Stimulated activated CD4-positive, alpha-beta T cell treated with anti-CD3 and anti-CD28 coated beads, TNF-alpha, amount 100 ng/mL, for 48 hours (primary cell): ENCODE results near the gene ZNF280C.
"Not testable (repeated sequence)": the region's sequence is repeated elsewhere in the genome, so short reads cannot be mapped to it uniquely, and the experiment has no call there.

Experiments used
- DNase-seq, 3 donors: peaks; one replicate each; pipeline ENCODE4 v3.0.0-alpha.2; 2020; ENCODE audit warnings: low read depth in 3 of 3

Gene ZNF280C

GRCh38 chrX:130261296-130261893 lies 7.3 kb downstream of the ZNF280C start:
- no peak for DNase-seq

DNA sequence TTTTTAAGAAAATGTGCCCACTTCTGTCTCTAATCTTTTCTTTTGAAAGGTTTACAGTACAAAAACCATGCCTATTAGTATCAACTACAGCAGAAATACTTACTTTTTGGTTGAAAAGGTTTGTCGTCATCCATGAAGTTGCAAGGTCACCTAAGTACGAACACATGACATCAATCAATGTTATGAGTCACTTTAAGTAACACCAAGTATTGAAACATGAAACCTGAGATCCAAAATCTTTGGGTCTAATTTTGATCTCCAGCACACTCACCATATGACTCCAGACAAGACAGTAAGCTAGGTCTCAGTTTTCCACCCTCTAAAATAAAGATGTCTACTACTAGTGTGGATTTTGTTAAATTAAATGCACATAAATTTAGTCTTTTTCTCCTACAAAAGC lies 8.4 kb downstream of the ZNF280C start:
- DNase-seq, result no peak

- DNase-seq, result no peak
Observed at GRCh38 chrX:130253916-130254315, 14.8 kb downstream of the ZNF280C start.

GRCh38 chrX:130251671-130252070 lies 17.0 kb downstream of the ZNF280C start:
- no peak for DNase-seq

DNA sequence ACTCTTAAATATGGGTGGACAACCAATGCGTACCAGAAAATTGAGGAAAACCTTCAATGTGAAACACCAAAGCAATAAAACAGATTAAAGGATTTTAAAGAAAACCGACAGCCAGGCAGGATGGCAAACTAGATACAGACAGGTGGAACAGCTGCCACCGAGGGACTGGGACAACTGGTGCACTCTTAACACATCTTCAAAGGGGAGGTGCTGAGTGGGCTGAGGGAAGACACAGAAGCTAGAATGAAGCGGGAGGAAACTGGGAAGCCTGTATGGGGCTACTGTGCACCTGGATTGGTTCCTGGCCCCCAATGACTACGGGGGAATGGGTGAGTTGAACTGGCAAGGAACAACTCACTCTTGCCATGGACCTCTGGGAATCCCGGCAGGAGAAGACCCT lies 20.7 kb downstream of the ZNF280C start:
- no peak for DNase-seq

DNA sequence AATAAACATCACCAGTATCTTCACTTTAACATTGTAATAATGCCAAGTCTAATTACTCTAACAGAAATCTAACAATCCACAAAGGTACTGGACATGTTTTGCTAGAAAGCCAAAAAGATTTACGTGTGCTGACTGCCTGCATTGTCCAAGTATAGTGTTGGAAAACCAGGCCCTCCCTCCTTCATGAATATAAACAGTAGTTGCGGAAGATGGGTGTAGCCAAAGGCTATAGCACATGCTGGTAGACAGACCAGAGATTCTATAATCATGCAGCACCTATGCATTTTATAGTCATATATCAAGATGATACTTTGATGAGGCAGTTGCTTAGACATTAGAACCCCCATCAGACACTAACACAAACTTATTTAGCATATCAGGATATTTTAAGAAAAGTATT lies 22.6 kb downstream of the ZNF280C start:
- DNase-seq, result no peak

GRCh38 chrX:130245441-130245840 lies 23.3 kb downstream of the ZNF280C start:
- DNase-seq, result no peak

- not testable (repeated sequence) for DNase-seq
Observed at GRCh38 chrX:130231184-130231583, 37.5 kb downstream of the ZNF280C start.

DNA sequence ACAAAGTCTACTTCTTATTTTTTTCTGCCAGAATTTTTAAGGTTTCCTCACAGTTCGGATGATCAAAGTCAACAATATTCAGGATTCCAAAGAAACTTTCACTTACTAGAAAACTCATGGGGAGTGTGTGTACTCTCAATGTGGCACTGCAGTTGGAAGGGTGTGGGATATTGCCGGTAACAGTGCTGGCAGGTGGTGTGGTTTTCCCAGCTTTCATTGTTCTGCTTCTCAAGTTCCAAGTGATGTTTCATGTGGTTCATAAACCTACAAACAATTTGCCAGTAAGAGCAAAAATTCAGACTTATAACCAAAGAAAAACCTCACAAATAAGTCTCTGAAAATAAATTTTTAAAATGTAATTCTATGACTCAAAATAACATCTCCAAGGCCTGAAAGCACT lies 39.8 kb downstream of the ZNF280C start:
- no peak for DNase-seq

DNA sequence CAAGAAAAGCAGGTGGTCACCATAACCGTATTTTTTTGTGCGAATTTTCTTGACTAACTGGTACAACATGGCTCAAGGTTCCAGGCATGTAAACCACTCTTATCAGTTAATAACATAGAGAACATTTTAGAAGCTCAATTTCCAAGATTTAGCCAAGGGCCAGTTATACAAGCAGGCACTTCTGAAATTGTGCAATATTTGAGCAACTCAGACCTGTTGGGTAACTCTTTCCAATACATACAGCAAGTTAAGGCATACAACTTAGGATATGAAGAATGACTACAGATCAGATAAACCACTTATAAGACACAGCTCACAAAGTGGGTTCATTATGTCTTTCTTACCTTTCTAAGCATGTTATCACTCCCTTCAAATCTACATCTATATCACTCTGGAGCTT lies 43.9 kb downstream of the ZNF280C start:
- no peak for DNase-seq

GRCh38 chrX:130216320-130216719 lies 52.4 kb downstream of the ZNF280C start:
- no peak for DNase-seq

GRCh38 chrX:130213376-130213775 lies 55.3 kb downstream of the ZNF280C start:
- no peak for DNase-seq

DNA sequence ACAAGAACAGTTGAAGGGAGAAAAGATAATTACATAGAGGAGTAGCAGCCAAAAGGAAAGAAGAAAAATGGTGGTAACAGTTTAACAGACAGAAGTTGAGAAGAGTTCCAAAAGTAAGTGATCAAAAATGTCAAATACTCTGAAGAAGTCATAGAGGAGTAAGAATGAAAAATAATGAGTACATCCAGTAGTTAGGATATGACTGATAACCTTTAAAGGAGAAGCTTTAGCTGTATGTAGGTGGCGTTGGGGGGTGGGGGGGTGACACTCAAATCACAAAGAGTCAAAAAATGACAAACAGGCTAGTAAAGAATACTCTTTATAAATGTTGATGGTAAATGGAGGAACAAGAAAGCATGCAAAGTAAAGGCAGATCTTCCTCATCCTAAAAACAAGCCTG lies 56.3 kb downstream of the ZNF280C start:
- no peak for DNase-seq

DNA sequence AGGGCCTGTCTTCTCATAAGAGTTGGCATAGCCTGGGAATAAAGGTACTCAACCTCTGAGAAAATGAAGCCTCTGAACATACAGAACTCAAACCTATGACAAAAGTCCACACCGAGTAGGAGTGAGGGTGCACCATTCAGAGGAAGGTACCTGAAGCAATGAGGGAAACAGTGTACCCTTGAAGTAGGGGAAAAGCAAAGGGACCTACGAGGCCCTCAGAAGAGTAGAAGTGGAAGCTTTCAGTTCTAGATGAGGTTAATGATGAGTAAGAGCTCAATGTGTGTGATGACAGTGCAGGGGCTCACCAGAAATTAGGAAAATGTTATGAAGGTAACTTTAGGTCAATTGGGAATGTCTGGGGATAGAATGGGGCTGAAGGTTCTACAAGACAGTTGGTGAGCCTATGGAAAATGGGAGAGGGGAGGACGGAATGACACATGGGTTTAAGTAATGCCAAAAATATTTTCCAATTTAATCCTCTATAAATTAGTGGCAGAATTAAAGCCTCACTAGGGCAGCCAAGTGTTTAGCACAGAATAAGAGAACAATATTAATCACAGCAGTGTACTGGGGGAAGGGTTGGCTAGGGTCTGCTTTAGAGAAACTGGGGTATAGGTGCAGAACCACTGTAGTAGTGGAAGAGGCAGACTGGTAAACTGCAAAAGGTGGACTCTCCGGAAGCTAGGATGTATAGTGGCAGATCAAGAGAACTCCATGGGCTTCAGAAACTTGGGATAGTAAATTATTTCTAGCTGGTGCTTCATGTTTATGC lies 57.1 kb downstream of the ZNF280C start:
- DNase-seq, result no peak

GRCh38 chrX:130204647-130205046 lies 64.1 kb downstream of the ZNF280C start:
- DNase-seq, result no peak

- DNase-seq, result no peak
Observed at GRCh38 chrX:130197464-130197863, 71.2 kb downstream of the ZNF280C start.

DNA sequence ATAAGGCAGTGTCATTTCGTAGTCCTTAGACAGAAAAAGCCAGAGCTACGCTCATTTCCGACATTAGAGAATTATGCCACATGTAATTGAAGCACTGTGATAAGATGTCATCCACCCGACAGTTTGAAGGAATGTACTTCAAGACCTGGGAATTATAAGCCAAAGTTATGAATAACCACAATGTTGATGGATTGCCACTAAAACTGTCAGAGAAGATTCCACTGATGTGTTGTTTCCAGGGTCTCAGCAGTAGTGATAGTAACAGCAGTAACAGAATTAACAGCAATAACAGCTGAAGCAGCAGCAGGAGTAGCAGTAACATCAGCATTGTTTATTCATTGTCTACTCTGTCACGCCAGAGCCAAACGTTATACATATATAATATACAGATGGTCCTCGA lies 72.2 kb downstream of the ZNF280C start:
- DNase-seq, result no peak

DNA sequence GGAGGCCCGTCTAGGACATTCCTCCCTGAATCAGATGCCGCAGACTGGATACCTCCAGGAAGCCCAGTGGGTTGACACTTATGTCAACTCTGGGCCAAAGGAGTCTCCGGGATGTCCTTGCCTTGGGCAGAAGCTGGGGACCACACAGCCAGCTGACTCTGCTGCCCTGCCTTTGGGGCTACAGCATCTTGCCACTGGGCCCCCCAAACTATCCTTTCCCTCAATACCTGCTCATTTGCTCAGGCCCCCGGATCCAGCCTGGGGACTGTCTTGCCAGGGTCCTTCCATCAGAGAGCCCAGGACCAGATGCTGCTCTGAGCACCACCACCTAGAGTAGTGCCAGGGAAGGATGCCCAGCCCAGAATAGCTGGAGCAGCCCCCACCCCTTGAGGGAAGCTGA lies 77.9 kb downstream of the ZNF280C start:
- DNase-seq, result no peak

GRCh38 chrX:130186651-130187050 lies 82.0 kb downstream of the ZNF280C start:
- no peak for DNase-seq

DNA sequence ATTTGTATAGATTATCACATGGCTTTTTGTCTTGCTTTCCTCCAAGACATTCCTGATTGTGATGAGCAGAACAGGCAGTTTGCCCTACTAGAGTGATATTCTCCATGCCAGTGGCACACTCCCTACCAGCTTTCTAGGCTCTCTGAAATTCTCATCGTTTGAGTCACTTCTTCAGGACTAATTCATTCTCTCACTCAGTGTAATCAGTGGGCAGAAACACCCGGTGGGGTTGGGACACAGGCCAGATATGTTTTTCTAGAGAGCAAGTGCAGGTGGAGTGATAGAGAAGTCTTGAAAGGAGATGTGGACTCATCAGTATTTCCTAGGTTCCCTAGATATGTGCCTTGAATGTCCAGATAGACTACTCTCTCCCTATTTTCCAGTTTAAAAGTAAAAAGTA lies 83.8 kb downstream of the ZNF280C start:
- DNase-seq, result no peak

DNA sequence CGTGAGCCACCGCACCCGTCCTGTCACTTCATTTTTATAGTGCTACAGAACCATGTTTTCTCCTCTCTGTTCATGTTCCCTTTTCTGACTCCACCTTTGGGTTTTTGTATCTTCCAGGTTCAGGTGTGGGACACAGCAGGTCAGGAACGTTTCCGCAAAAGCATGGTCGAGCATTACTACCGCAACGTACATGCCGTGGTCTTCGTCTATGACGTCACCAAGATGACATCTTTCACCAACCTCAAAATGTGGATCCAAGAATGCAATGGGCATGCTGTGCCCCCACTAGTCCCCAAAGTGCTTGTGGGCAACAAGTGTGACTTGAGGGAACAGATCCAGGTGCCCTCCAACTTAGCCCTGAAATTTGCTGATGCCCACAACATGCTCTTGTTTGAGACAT lies 84.5 kb downstream of the ZNF280C start:
- DNase-seq, result no peak

DNA sequence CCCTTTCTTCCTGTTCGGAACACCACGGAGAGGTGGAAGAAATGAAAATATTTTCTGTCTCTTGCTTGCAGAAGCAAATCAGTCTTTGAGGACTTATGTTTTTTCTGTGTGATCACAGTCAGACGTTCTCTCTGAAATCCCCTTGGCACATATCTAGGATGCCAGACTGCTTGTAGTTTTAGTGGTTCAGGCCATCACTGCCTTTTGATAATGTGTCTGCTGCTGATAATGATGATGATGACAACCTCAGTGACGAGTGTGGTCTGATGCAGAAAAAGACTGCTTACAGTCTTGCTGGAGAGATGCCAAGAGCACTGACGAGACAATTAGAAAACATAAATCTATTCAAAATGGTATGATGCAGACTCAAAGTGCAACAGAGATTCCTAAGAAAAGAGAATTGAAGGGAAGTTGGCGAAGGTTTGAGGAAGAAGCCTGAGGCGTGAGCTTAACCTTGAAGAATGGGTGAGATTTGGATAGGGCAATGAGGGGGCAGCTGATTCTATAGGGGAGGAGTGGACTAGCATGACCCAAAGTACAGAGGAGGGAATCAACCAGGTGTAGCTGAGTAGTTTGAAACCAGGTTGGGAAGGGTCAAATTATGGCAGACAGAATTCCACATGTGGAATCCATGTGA lies 89.0 kb downstream of the ZNF280C start:
- DNase-seq, result no peak

- no peak for DNase-seq
Observed at GRCh38 chrX:130179170-130179569, 89.5 kb downstream of the ZNF280C start.
